HEK293T (cell line): ENCODE results near the gene TRIM36.
A peak's percentile ranks its signal among the peaks of the same experiment; 100 is the strongest.

Experiments used
- CTCF ChIA-PET: fragments of 350-600 bp; formaldehyde crosslinking; extraction: SDS; loops from one replicate; lab custom pipeline; 2021; ENCODE audit warnings: antibody characterized with exemption, inconsistent platforms; lab: Yijun Ruan, JAX
- POLR2A ChIA-PET: fragments of 350-600 bp; formaldehyde crosslinking; extraction: SDS; loops from one replicate; lab custom pipeline; 2020; ENCODE audit warnings: antibody characterized with exemption, inconsistent platforms; lab: Yijun Ruan, JAX
- DNase-seq: peaks from one replicate; pipeline ENCODE4 v3.0.0; 2012; ENCODE audit warnings: mixed read lengths; ENCODE audit errors: extremely low spot score
- ARNT ChIP-seq: fragments of 450-650 bp; IDR thresholded peaks from 2 replicates; pipeline ENCODE4 v1.6.1; 2017; ENCODE audit warnings: mild to moderate bottlenecking
- BHLHE40 ChIP-seq: fragments of 450-650 bp; IDR thresholded peaks from 2 replicates; pipeline ENCODE4 v1.6.1; 2016; ENCODE audit warnings: mild to moderate bottlenecking, moderate library complexity, borderline replicate concordance
- CTBP1 ChIP-seq: fragments of 450-650 bp; IDR thresholded peaks from 2 replicates; pipeline ENCODE4 v1.6.1; 2016; ENCODE audit warnings: borderline replicate concordance
- ELF4 ChIP-seq: fragments of 450-650 bp; IDR thresholded peaks from 2 replicates; pipeline ENCODE4 v1.6.1; 2017; ENCODE audit warnings: antibody characterized with exemption
- FOXA1 ChIP-seq: fragments of 450-650 bp; IDR thresholded peaks from 2 replicates; pipeline ENCODE4 v1.6.1; 2016; ENCODE audit warnings: mild to moderate bottlenecking
- FOXK2 ChIP-seq: fragments of 450-650 bp; IDR thresholded peaks from 2 replicates; pipeline ENCODE4 v1.6.1; 2016; ENCODE audit warnings: mild to moderate bottlenecking
- FOXM1 ChIP-seq: fragments of 450-650 bp; IDR thresholded peaks from 2 replicates; pipeline ENCODE4 v1.6.1; 2017; ENCODE audit warnings: mild to moderate bottlenecking, borderline replicate concordance
- HDGF ChIP-seq: fragments of 450-650 bp; IDR thresholded peaks from 2 replicates; pipeline ENCODE4 v1.6.1; 2017; ENCODE audit warnings: antibody characterized with exemption, borderline replicate concordance
- L3MBTL2 ChIP-seq: fragments of 450-650 bp; conservative IDR thresholded peaks from 2 replicates; pipeline ENCODE4 v1.6.1; 2016; ENCODE audit warnings: mild to moderate bottlenecking
- LEF1 ChIP-seq: fragments of 450-650 bp; IDR thresholded peaks from 2 replicates; pipeline ENCODE4 v1.6.1; 2017; ENCODE audit warnings: mild to moderate bottlenecking, borderline replicate concordance
- NFRKB ChIP-seq: fragments of 450-650 bp; IDR thresholded peaks from 2 replicates; pipeline ENCODE4 v1.6.1; 2016; ENCODE audit warnings: mild to moderate bottlenecking, moderate library complexity
- SP1 ChIP-seq: fragments of 450-650 bp; IDR thresholded peaks from 2 replicates; pipeline ENCODE4 v1.6.1; 2017
- SUZ12 ChIP-seq: fragments of 450-650 bp; IDR thresholded peaks from 2 replicates; pipeline ENCODE4 v1.6.1; 2016; ENCODE audit warnings: mild to moderate bottlenecking
- TARDBP ChIP-seq: fragments of 450-650 bp; IDR thresholded peaks from 2 replicates; pipeline ENCODE4 v1.6.1; 2016
- ZNF384 ChIP-seq: fragments of 450-650 bp; IDR thresholded peaks from 2 replicates; pipeline ENCODE4 v1.6.1; 2016
- TF ChIP-seq, protein P1 (sequence below): fragments of 450-650 bp; IDR thresholded peaks from 2 replicates; pipeline ENCODE4 v1.6.1; 2016

Gene TRIM36

GRCh38 chr5:115169487-115170133 is at the start of gene TRIM36:
Gene TRIM36 (minus strand): TSS chr5:115169908. CDS start chr5:115169634, 274 bp downstream.
- peak; percentile 82 for TF ChIP-seq L3MBTL2
- TF ChIP-seq FOXK2: no peak
- no peak for TF ChIP-seq BHLHE40
- TF ChIP-seq HDGF: no peak
- no peak for TF ChIP-seq ZNF384
- peak; percentile 86; the same call in 1 of the 2 replicates for TF ChIP-seq SP1
- no peak for TF ChIP-seq CTBP1
- no peak for TF ChIP-seq TARDBP
- TF ChIP-seq NFRKB: no peak
- TF ChIP-seq, protein P1, sequence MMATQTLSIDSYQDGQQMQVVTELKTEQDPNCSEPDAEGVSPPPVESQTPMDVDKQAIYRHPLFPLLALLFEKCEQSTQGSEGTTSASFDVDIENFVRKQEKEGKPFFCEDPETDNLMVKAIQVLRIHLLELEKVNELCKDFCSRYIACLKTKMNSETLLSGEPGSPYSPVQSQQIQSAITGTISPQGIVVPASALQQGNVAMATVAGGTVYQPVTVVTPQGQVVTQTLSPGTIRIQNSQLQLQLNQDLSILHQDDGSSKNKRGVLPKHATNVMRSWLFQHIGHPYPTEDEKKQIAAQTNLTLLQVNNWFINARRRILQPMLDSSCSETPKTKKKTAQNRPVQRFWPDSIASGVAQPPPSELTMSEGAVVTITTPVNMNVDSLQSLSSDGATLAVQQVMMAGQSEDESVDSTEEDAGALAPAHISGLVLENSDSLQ: peak; percentile 69; the same call in 1 of the 2 replicates
- ChIA-PET POLR2A (interaction anchor here (0.6 to 1.7 kb wide), 4 partner anchors 10 to 93 kb away, joined by 3 to 6 read pairs (median 4); partner anchors contain the start of gene PGGT1B), CTCF (no interaction called here)
- DNase-seq: peak; percentile 96

- no peak for DNase-seq
- ChIA-PET CTCF (no interaction called here), POLR2A (no interaction called here)
- TF ChIP-seq, protein P1: no peak
- no peak for TF ChIP-seq SP1
- TF ChIP-seq ARNT: no peak
- no peak for TF ChIP-seq CTBP1
- TF ChIP-seq FOXA1: no peak
- TF ChIP-seq BHLHE40: no peak
- no peak for TF ChIP-seq SUZ12
- TF ChIP-seq TARDBP: no peak
- no peak for TF ChIP-seq FOXK2
- no peak for TF ChIP-seq L3MBTL2
- TF ChIP-seq ELF4: no peak
- no peak for TF ChIP-seq LEF1
These were observed 44.8 kb upstream of the TRIM36 start for GRCh38 chr5:115214541-115214940.

DNA sequence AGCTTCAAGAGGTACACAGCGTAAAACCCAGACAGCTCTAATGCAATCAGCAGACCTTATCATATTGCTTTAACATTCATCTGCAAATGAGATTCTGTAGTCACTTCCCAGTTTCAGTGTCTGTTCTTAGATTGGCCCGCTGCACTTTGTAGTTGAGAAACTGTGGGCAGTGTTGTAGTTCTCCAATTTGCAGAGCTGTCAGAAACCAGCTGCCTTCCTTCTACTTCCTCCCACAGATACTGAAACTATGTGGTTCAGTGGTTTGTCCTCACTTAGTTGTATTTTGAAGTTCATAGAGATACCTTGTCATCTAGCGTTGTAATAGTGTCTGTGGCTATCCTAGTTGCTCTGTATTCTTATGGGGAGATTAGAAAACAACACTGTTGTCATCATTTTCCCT is 39.6 kb upstream of the TRIM36 start:
- ChIA-PET POLR2A (no interaction called here), CTCF (no interaction called here)
- TF ChIP-seq ARNT: no peak
- no peak for TF ChIP-seq TARDBP
- no peak for DNase-seq

DNA sequence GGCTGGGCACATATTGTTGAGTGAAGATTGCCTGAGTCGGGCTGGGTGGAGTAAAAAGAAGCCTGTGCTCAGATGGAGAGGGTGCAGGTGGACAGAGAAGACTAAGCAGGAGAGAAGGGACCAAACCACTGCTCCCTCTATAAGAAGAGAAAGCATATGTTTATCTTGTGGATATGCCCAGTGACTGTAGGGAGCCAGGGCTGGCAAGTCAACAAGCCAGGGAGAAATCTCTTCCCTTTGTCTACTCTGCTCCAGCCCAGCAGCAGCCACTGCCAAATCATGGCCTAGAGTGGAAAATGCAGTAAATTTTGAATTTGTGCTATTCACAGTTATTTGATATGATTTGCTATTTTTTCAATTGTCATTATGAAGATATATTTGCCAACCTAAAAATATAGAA is 33.2 kb upstream of the TRIM36 start:
- no peak for DNase-seq
- POLR2A ChIA-PET: no interaction called here
- CTCF ChIA-PET: no interaction called here
- no peak for TF ChIP-seq SUZ12
- TF ChIP-seq NFRKB: no peak
- TF ChIP-seq CTBP1: no peak

DNA sequence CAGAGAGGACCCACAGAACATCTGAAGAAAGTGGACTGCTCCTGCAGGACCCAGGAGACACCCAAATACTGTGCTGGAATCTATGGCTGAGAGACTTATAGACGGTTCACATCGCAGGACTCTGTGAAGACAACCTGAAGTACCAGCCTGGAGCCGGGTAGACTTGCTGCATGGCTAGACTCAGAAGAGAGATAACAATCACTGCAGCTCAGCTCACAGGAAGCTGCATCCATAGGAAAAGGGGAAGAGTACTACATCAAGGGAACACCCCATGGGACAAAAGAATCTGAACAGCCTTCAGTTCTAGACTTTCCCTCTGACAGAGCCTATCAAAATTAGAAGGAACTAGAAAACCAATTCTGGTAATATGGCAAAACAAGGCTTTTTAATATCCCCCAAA is 26.5 kb upstream of the TRIM36 start:
- ChIA-PET POLR2A (no interaction called here), CTCF (no interaction called here)
- no peak for DNase-seq
- no peak for TF ChIP-seq ELF4
- no peak for TF ChIP-seq FOXM1
- no peak for TF ChIP-seq L3MBTL2
- no peak for TF ChIP-seq SP1
- TF ChIP-seq FOXA1: no peak
- TF ChIP-seq SUZ12: no peak
- TF ChIP-seq TARDBP: no peak
- TF ChIP-seq BHLHE40: no peak
- TF ChIP-seq FOXK2: no peak
- TF ChIP-seq HDGF: no peak
- TF ChIP-seq, protein P1: no peak
- no peak for TF ChIP-seq ARNT
- TF ChIP-seq NFRKB: no peak
- no peak for TF ChIP-seq ZNF384
- TF ChIP-seq LEF1: no peak
- no peak for TF ChIP-seq CTBP1

- ChIA-PET POLR2A (no interaction called here), CTCF (no interaction called here)
- DNase-seq: no peak
- TF ChIP-seq ELF4 (no peak), LEF1 (no peak), TARDBP (no peak), ARNT (no peak), HDGF (no peak), BHLHE40 (no peak), ZNF384 (no peak), FOXM1 (no peak), FOXK2 (no peak), CTBP1 (no peak), SUZ12 (no peak), NFRKB (no peak), L3MBTL2 (no peak)
- TF ChIP-seq, protein P1: no peak
These were observed 25.0 kb upstream of the TRIM36 start for GRCh38 chr5:115194676-115195075.
